Breast epithelium (tissue), 4 donors: Measurements from ENCODE around the gene OR2C1. TPM values are rescaled to one million over a fixed set of nuclear protein-coding genes. Genes with fewer than 3 reads are reported as not detected.

Source experiments
- DNase-seq, 2 donors: peaks; one replicate each; pipeline ENCODE4 v3.0.0-alpha.2; 2019; ENCODE audit warnings: low spot score in 2 of 2
- H3K27ac ChIP-seq, 2 donors: fragments of 200-600 bp; sonication (generic) in 1 of 2; one replicate each; pipeline ENCODE4 v1.5.1; 2016 to 2019; ENCODE audit warnings: mild to moderate bottlenecking in 1 of 2
- H3K27me3 ChIP-seq, 2 donors: fragments of 200-600 bp; sonication (generic) in 1 of 2; one replicate each; pipeline versions ENCODE4 v1.5.1 to v1.6.0; 2017 to 2019; ENCODE audit warnings: control low read depth in 1 of 2, mild to moderate bottlenecking in 1 of 2
- H3K36me3 ChIP-seq: fragments of 200-600 bp; one replicate; pipeline ENCODE4 v1.5.1; 2019
- H3K4me1 ChIP-seq, 2 donors: fragments of 200-600 bp; sonication (generic); one replicate each; pipeline ENCODE4 v1.5.1; 2016 to 2019; ENCODE audit warnings: control low read depth in 1 of 2
- H3K4me3 ChIP-seq, 3 donors: fragments of 200-600 bp; sonication (generic); 1 replicate in 2 of 3; 2 replicates in 1 of 3; pipeline ENCODE4 v1.5.1; 2016 to 2019; ENCODE audit warnings: mild to moderate bottlenecking in 3 of 3, moderate library complexity in 2 of 3
- H3K9me3 ChIP-seq, 2 donors: fragments of 200-600 bp; sonication (generic) in 1 of 2; one replicate each; pipeline ENCODE4 v1.5.1; 2016 to 2019; ENCODE audit warnings: control low read depth in 1 of 2
- POLR2A ChIP-seq: fragments of 450-650 bp; IDR thresholded peaks from one replicate; pipeline ENCODE4 v1.6.1; 2016; ENCODE audit warnings: antibody characterized with exemption, mild to moderate bottlenecking, moderate library complexity
- POLR2AphosphoS5 ChIP-seq, 3 donors: sonication (generic); formaldehyde crosslinking; IDR thresholded peaks; one replicate each; pipeline ENCODE4 v1.6.1; 2017; ENCODE audit warnings: antibody characterized with exemption in 3 of 3
- intact Hi-C: fragments of 100-400 bp; cut with DNase I; formaldehyde crosslinking; loops from one replicate; pipeline ENCODE4 v1.15.1; 2023; ENCODE audit warnings: low total_unique reads
- total RNA-seq, 3 donors: library from RNA; depleted of rRNA; stranded (reverse); fragments of >200 nt; gene quantifications; one replicate each; pipeline ENCODE4 v1.1.0, GENCODE V29; 2016
- TF ChIP-seq, protein P1 (sequence below), 3 donors: fragments of 450-650 bp; IDR thresholded peaks; one replicate each; pipeline ENCODE4 v1.5.1; 2016 to 2017; ENCODE audit warnings: antibody characterized with exemption in 3 of 3, mild to moderate bottlenecking in 3 of 3, moderate library complexity in 3 of 3

OR2C1 gene
- total RNA-seq, 3 donors from 2014 or later, result 0.29 TPM; not detected in 2

GRCh38 chr16:3363793-3364192 lies 8.1 kb downstream of the OR2C1 start:
- Histone ChIP-seq H3K36me3 (no peaks in the 10 kb centered on the region), H3K4me1 (no peaks in the 10 kb centered on the region), H3K27me3 (peaks cover 0 to 3% of the 10 kb centered on the region in 2 donors), H3K9me3 (peaks cover 28 to 34% of the 10 kb centered on the region in 2 donors), H3K4me3 (no peak overlapping the region), H3K27ac (no peak overlapping the region)
- TF ChIP-seq POLR2A, result no peak
- TF ChIP-seq, protein P1, sequence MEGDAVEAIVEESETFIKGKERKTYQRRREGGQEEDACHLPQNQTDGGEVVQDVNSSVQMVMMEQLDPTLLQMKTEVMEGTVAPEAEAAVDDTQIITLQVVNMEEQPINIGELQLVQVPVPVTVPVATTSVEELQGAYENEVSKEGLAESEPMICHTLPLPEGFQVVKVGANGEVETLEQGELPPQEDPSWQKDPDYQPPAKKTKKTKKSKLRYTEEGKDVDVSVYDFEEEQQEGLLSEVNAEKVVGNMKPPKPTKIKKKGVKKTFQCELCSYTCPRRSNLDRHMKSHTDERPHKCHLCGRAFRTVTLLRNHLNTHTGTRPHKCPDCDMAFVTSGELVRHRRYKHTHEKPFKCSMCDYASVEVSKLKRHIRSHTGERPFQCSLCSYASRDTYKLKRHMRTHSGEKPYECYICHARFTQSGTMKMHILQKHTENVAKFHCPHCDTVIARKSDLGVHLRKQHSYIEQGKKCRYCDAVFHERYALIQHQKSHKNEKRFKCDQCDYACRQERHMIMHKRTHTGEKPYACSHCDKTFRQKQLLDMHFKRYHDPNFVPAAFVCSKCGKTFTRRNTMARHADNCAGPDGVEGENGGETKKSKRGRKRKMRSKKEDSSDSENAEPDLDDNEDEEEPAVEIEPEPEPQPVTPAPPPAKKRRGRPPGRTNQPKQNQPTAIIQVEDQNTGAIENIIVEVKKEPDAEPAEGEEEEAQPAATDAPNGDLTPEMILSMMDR (IDR thresholded peaks at IDR 0.05), result no peak
- TF ChIP-seq POLR2AphosphoS5 (IDR thresholded peaks at IDR 0.05), result no peak
- no peak for DNase-seq
- intact Hi-C loops, result no loop called here

DNA sequence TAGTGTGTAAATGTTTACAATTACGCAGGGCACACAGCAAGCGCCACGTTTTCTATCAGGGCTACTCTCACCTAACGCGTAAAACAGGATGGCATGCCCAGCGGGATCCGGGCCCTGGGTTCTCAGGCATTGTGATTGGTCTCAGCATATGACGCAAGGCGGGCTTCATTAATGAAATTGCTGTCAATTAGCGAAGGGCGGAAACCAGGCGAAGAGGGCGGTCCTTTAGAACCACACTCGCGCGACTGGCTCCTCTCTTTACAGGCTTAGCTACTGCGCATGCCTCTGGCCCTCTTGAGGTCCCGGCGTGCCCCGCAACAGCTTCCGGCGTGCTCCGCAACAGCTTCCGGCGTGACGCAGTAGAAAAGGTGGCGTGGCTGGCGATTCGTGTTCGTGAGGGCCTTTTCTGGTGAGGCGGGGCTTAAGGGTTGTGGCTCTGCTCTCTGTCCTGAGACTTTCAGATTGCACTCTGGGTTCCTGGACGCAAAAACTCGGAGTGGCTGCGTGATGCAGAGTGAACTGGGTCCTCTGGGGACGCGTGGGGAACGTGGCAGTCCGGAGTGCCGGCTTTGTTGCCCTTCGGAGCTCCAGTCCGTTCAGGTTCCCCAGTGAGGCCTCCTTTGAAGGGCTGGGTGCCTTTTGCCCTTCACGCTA lies 9.2 kb downstream of the OR2C1 start:
- H3K9me3 ChIP-seq, result peaks cover 34% of the 10 kb centered on the region in 2 donors
- no peaks in the 10 kb centered on the region for H3K4me1 ChIP-seq
- peak; percentile 82 to 84 for DNase-seq
- peak overlapping the region; percentile 34 to 59 (median 53) for H3K4me3 ChIP-seq
- intact Hi-C loops, result no loop called here
- peak overlapping the region; percentile 57 to 84 for H3K27ac ChIP-seq
- peaks cover 0 to 3% of the 10 kb centered on the region in 2 donors for H3K27me3 ChIP-seq
- H3K36me3 ChIP-seq, result no peaks in the 10 kb centered on the region
- TF ChIP-seq, protein P1 (IDR thresholded peaks at IDR 0.05), result no peak
- peak in 2 of 3 donors; percentile 32 to 43 for TF ChIP-seq POLR2AphosphoS5 (IDR thresholded peaks at IDR 0.05)
- TF ChIP-seq POLR2A, result no peak

DNA sequence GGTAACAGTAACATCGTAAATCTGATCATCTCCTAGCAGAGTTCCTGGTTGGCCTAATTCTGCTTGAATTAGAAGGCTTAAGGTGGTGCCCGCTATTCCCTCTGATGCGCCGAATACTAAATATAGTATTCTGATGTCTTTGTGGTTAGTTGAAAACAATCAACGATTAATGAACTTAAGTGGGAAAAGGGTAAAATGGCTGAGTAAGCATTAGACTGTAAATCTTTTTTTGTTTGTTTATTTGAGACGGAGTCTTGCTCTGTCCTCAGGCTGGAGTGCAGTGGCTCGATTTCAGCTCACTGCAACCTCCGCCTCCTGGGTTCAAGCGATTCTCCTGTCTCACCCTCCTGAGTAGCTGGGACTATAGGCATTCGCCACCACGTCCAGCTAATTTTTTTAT lies 13.4 kb downstream of the OR2C1 start:
- no peaks in the 10 kb centered on the region for H3K27me3 ChIP-seq
- TF ChIP-seq POLR2A (no peak), POLR2AphosphoS5 (IDR thresholded peaks at IDR 0.05) (no peak)
- TF ChIP-seq, protein P1 (IDR thresholded peaks at IDR 0.05), result no peak
- H3K4me1 ChIP-seq, result no peaks in the 10 kb centered on the region
- no peak for DNase-seq
- no peaks in the 10 kb centered on the region for H3K36me3 ChIP-seq
- H3K9me3 ChIP-seq, result peaks cover 37 to 50% of the 10 kb centered on the region in 2 donors
- no peak overlapping the region for H3K4me3 ChIP-seq
- H3K27ac ChIP-seq, result no peak overlapping the region
- intact Hi-C loops, result no loop called here

DNA sequence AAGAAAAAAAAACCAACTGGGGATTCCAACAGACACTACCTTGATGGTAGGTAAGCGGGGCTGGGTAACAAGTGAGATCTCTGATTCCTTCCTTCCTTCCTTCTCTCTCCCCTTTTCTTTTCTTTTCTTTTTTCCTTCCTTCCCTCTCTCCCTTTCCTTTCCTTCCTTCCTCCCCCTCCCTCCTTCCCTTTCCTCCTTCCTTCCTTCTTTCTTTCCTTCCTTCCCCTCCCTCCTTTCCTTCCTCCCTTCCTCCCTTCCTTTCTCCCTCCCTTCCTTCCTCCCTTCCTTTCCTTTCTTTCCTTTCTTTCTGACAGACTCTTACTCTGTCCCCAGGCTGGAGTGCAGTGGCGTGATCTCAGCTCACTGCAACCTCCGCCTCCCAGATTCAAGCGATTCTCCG lies 20.0 kb downstream of the OR2C1 start:
- no peaks in the 10 kb centered on the region for H3K27me3 ChIP-seq
- no peaks in the 10 kb centered on the region for H3K4me1 ChIP-seq
- no peak for DNase-seq
- peaks cover 80 to 82% of the 10 kb centered on the region in 2 donors for H3K9me3 ChIP-seq
- H3K4me3 ChIP-seq, result no peak overlapping the region
- intact Hi-C loops, result no loop called here
- TF ChIP-seq POLR2A (no peak), POLR2AphosphoS5 (IDR thresholded peaks at IDR 0.05) (no peak)
- TF ChIP-seq, protein P1 (IDR thresholded peaks at IDR 0.05), result no peak
- H3K27ac ChIP-seq, result no peak overlapping the region
- no peaks in the 10 kb centered on the region for H3K36me3 ChIP-seq

GRCh38 chr16:3377917-3378316 lies 22.2 kb downstream of the OR2C1 start:
- Histone ChIP-seq H3K27ac (no peak overlapping the region), H3K9me3 (peaks cover 94 to 98% of the 10 kb centered on the region in 2 donors), H3K27me3 (no peaks in the 10 kb centered on the region), H3K4me3 (no peak overlapping the region), H3K36me3 (peaks cover 6% of the 10 kb centered on the region), H3K4me1 (no peaks in the 10 kb centered on the region)
- intact Hi-C loops, result no loop called here
- no peak for DNase-seq
- TF ChIP-seq, protein P1 (IDR thresholded peaks at IDR 0.05), result no peak
- no peak for TF ChIP-seq POLR2AphosphoS5 (IDR thresholded peaks at IDR 0.05)
- no peak for TF ChIP-seq POLR2A
